HepG2 (cell line): ENCODE results near the gene LAMA5. TPM values are rescaled to one million over a fixed set of nuclear protein-coding genes. Genes with fewer than 3 reads are reported as not detected.
A peak's percentile ranks its signal among the peaks of the same experiment; 100 is the strongest.

Experiments used
- ATAC-seq: fragments of 200-7000 bp; cut with Tn5 transposase; 3 replicates; pipeline ENCODE4 v1.9.1; 2020; ENCODE audit warnings: mild to moderate bottlenecking, moderate library complexity
- BruUV-seq: library from RNA; stranded (reverse); fragments of 400-500 nt; replicated peaks from 2 replicates; lab custom pipeline; 2021; lab: Mats Ljungman, UMichigan
- CTCF ChIA-PET: fragments of 300-600 bp; formaldehyde crosslinking; extraction: SDS; loops from one replicate; lab custom pipeline; 2021; ENCODE audit warnings: low total read pairs, inconsistent platforms, low intra/inter-chr PET ratio; lab: Yijun Ruan, JAX
- POLR2A ChIA-PET: fragments of 350-600 bp; sonication (Branson Sonifier 250); formaldehyde crosslinking; loops from one replicate; lab custom pipeline; 2020; ENCODE audit warnings: antibody characterized with exemption, inconsistent platforms; lab: Yijun Ruan, JAX
- DNase-seq: peaks from one replicate; pipeline ENCODE4 v3.0.0-alpha.2; 2015; ENCODE audit warnings: low spot score
- FAIRE-seq: peaks from 3 replicates; lab custom pipeline; 2011; peaks lifted over from hg19 to GRCh38; lab: Jason Lieb, UNC
- H2AFZ ChIP-seq: one replicate; pipeline ENCODE4 v1.6.1; 2011; ENCODE audit warnings: low read length, inconsistent platforms
- H3K27ac ChIP-seq: fragments of 300-600 bp; 3 replicates; pipeline ENCODE4 v1.8.0; 2011; ENCODE audit warnings: mixed run types, mild to moderate bottlenecking, mixed read lengths, low read length, inconsistent platforms; ENCODE audit not compliant: insufficient read depth; ENCODE audit errors: extremely low read length
- H3K27me3 ChIP-seq, 2 experiments: fragments of 200-600 bp in 1 of 2; 2 replicates in 1 of 2; 3 replicates in 1 of 2; pipeline versions ENCODE4 v1.6.0 to v1.8.0; 2011; ENCODE audit warnings: low read length in 2 of 2, mild to moderate bottlenecking in 2 of 2, moderate library complexity in 2 of 2, inconsistent platforms in 1 of 2; ENCODE audit not compliant: insufficient read depth in 2 of 2, control insufficient read depth in 1 of 2
- H3K36me3 ChIP-seq, 2 experiments: fragments of 200-600 bp in 1 of 2; replicated peaks in 1 of 2; 2 replicates in 1 of 2; 3 replicates in 1 of 2; pipeline versions ENCODE4 v1.5.1 to v1.8.0; 2011; ENCODE audit warnings: low read length in 2 of 2, inconsistent platforms in 1 of 2; ENCODE audit not compliant: insufficient read depth in 2 of 2, control insufficient read depth in 1 of 2
- H3K4me1 ChIP-seq: 2 replicates; pipeline ENCODE4 v1.5.1; 2012; ENCODE audit warnings: low read length, inconsistent platforms; ENCODE audit not compliant: insufficient read depth
- H3K4me2 ChIP-seq: 2 replicates; pipeline ENCODE4 v1.6.0; 2011; ENCODE audit warnings: low read depth, low read length, inconsistent platforms
- H3K4me3 ChIP-seq, 3 experiments: fragments of 200-600 bp in 1 of 3; sonication (generic), shearing (Covaris generic) in 1 of 3; replicated peaks in 1 of 3; 2 replicates each; pipeline ENCODE4 v1.5.1; 2011 to 2016; ENCODE audit warnings: low read length in 3 of 3, inconsistent platforms in 2 of 3, low read depth in 2 of 3, mild to moderate bottlenecking in 2 of 3, control low read depth in 1 of 3, mixed read lengths in 1 of 3; ENCODE audit not compliant: insufficient read depth in 1 of 3
- H3K79me2 ChIP-seq: one replicate; pipeline ENCODE4 v1.6.1; 2011; ENCODE audit warnings: low read length, inconsistent platforms; ENCODE audit not compliant: insufficient read depth
- H3K9ac ChIP-seq: 2 replicates; pipeline ENCODE4 v1.6.0; 2011; ENCODE audit warnings: mild to moderate bottlenecking, low read depth, low read length, inconsistent platforms; ENCODE audit not compliant: insufficient read depth
- H3K9me3 ChIP-seq: 2 replicates; pipeline ENCODE4 v1.5.1; 2012; ENCODE audit warnings: mild to moderate bottlenecking, low read length
- H4K20me1 ChIP-seq: 2 replicates; pipeline ENCODE4 v1.6.0; 2011; ENCODE audit warnings: inconsistent platforms, mild to moderate bottlenecking, low read length, moderate library complexity; ENCODE audit not compliant: insufficient read depth
- DRAP1 ChIP-seq: IDR thresholded peaks from 2 replicates; pipeline ENCODE4 v1.6.1; 2016; ENCODE audit warnings: missing genetic modification reagents, missing compliant biosample characterization
- HNRNPL ChIP-seq: fragments of 200-400 bp; formaldehyde crosslinking; IDR thresholded peaks from 2 replicates; pipeline ENCODE4 v1.6.1; 2017; ENCODE audit warnings: mild to moderate bottlenecking, low read depth, low read length
- NRL ChIP-seq: sonication (generic); formaldehyde crosslinking; IDR thresholded peaks from 2 replicates; pipeline ENCODE4 v1.5.0; 2020; ENCODE audit warnings: missing genetic modification reagents, mild to moderate bottlenecking, moderate library complexity, borderline replicate concordance
- RBFOX2 ChIP-seq: fragments of 200-400 bp; formaldehyde crosslinking; IDR thresholded peaks from 2 replicates; pipeline ENCODE4 v1.6.1; 2017; ENCODE audit warnings: low read depth, mild to moderate bottlenecking, low read length
- WGBS: methylation state at CpG from one replicate; pipeline ENCODE4 v1.1.6; 2017; ENCODE audit warnings: low lambda C conversion rate; 5-methylcytosine and 5-hydroxymethylcytosine counted together
- in situ Hi-C: cut with HindIII; loops from 2 replicates; pipeline ENCODE4 v1.10.0; 2017; ENCODE audit warnings: low pct_unique_long_range_greater_than_20kb; ENCODE audit not compliant: extremely low pct_ligation_motif_present
- intact Hi-C: fragments of 100-400 bp; cut with micrococcal nuclease; formaldehyde crosslinking; loops from one replicate; pipeline ENCODE4 v1.10.0; 2022; ENCODE audit not compliant: unreplicated experiment
- polyA plus RNA-seq, 8 experiments: library from polyadenylated mRNA; depleted of rRNA in 3 of 8; stranded (reverse) in 7 of 8; unstranded in 1 of 8; fragments of >200 nt; fragmentation: Illumina TruSeq in 4 of 8; extraction: Trizol in 4 of 8; gene quantifications; 2 replicates each; pipeline versions ENCODE4 v1.2.1 to v1.2.3, GENCODE V29; 2011 to 2016; ENCODE audit warnings: low read depth in 4 of 8, missing spikeins in 1 of 8, mixed read lengths in 1 of 8; ENCODE audit not compliant: insufficient read depth in 1 of 8
- total RNA-seq, 5 experiments: library from RNA; depleted of rRNA; stranded (reverse); fragments of >200 nt; fragmentation: Illumina TruSeq; extraction: Trizol; gene quantifications; 2 replicates each; pipeline ENCODE4 v1.2.3, GENCODE V29; 2016; ENCODE audit warnings: low read depth in 1 of 5
- TF ChIP-seq, protein P1 (sequence below): sonication (generic); formaldehyde crosslinking; IDR thresholded peaks from 2 replicates; pipeline ENCODE4 v1.5.0; 2020; ENCODE audit warnings: mild to moderate bottlenecking, missing genetic modification reagents, borderline replicate concordance
- TF ChIP-seq, protein P2 (sequence below): sonication (generic); formaldehyde crosslinking; IDR thresholded peaks from 2 replicates; pipeline ENCODE4 v1.9.0; 2021; ENCODE audit warnings: mild to moderate bottlenecking, missing genetic modification reagents

Gene LAMA5
- total and polyA plus RNA-seq, 2 of the 13 experiments (the other 11 are each of a cell fraction or from before 2014, with no cell fraction given): 21.0 to 44.7 TPM

DNA sequence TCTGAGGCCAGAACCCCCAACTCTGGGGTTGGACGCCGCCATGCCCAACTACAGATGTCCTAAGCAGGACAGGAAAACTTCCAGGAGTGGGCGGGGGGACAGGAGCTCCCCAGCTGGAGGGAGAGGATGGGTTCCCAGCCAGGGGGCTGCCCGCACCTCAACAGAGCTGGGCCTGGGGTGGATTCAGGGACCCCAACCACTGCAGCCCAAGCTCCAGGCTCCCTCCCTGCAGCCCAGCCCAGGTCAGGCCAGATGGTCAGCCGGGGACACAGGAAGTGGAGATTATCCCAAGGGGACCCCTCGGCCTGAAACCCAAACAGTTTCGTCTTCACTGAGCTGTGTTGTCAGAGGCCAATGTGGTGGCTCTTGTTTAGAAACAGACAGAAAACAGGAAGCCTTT is 9.4 kb downstream of the LAMA5 start (continued):
- TF ChIP-seq DRAP1: no peak

DNA sequence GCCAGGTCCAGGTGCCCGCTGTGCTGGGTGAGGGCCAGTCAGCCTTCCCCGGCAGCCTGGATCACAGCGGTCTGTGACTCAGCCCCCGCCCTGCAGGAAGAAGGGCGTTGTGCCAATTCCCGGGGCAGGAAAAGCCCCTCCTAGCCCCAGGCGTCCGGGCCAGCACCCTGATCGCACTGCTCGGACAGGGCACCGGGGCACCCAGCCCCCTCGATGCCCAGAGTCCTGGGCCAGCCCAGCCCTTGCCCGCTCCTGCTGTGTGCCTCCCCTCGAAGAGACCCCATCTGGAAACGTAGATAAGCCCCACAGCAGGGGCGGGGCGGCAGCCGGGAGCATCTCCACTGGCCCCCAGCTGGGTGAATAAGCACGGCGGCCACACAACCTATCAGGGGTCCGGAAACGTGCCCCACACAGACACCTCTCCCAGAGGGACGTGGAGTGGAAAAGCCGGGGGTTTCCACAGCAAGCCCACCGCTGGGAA is 9.9 kb downstream of the LAMA5 start:
- no peak for ATAC-seq
- in situ Hi-C loops (no loop called here), intact Hi-C loops (no loop called here)
- Histone ChIP-seq H3K27ac (no peak overlapping the region), H4K20me1 (peaks cover 22% of the 10 kb centered on the region; the same call in 1 of the 2 replicates), H3K9ac (no peak overlapping the region), H3K9me3 (no peaks in the 10 kb centered on the region), H2AFZ (no peak overlapping the region), H3K4me3 (no peak overlapping the region), H3K79me2 (peaks cover 23% of the 10 kb centered on the region), H3K4me1 (peaks cover 56% of the 10 kb centered on the region), H3K27me3 (no peaks in the 10 kb centered on the region), H3K4me2 (no peak overlapping the region), H3K36me3 (peaks cover 32 to 36% of the 10 kb centered on the region in 2 experiments)
- DNase-seq: no peak
- FAIRE-seq: no peak
- WGBS: 94% methylated on average over 21 of the region's 25 CpGs
- POLR2A ChIA-PET: interaction anchor here (1.7 to 5.1 kb wide), 2 partner anchors 11 to 18 kb away, joined by 4 to 78 read pairs; partner anchors contain the start of gene LAMA5
- BruUV-seq: no TSS peak
- TF ChIP-seq NRL (CRISPR knock-in tag) (no peak), HNRNPL (peak; percentile 34; the same call in 1 of the 2 replicates), RBFOX2 (peak; percentile 50)
- TF ChIP-seq, protein P1, sequence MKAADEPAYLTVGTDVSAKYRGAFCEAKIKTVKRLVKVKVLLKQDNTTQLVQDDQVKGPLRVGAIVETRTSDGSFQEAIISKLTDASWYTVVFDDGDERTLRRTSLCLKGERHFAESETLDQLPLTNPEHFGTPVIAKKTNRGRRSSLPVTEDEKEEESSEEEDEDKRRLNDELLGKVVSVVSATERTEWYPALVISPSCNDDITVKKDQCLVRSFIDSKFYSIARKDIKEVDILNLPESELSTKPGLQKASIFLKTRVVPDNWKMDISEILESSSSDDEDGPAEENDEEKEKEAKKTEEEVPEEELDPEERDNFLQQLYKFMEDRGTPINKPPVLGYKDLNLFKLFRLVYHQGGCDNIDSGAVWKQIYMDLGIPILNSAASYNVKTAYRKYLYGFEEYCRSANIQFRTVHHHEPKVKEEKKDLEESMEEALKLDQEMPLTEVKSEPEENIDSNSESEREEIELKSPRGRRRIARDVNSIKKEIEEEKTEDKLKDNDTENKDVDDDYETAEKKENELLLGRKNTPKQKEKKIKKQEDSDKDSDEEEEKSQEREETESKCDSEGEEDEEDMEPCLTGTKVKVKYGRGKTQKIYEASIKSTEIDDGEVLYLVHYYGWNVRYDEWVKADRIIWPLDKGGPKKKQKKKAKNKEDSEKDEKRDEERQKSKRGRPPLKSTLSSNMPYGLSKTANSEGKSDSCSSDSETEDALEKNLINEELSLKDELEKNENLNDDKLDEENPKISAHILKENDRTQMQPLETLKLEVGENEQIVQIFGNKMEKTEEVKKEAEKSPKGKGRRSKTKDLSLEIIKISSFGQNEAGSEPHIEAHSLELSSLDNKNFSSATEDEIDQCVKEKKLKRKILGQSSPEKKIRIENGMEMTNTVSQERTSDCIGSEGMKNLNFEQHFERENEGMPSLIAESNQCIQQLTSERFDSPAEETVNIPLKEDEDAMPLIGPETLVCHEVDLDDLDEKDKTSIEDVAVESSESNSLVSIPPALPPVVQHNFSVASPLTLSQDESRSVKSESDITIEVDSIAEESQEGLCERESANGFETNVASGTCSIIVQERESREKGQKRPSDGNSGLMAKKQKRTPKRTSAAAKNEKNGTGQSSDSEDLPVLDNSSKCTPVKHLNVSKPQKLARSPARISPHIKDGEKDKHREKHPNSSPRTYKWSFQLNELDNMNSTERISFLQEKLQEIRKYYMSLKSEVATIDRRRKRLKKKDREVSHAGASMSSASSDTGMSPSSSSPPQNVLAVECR (CRISPR knock-in tag): 0 out of 2 replicates have a peak, but pooled peaks have one; percentile 15
- TF ChIP-seq, protein P2, sequence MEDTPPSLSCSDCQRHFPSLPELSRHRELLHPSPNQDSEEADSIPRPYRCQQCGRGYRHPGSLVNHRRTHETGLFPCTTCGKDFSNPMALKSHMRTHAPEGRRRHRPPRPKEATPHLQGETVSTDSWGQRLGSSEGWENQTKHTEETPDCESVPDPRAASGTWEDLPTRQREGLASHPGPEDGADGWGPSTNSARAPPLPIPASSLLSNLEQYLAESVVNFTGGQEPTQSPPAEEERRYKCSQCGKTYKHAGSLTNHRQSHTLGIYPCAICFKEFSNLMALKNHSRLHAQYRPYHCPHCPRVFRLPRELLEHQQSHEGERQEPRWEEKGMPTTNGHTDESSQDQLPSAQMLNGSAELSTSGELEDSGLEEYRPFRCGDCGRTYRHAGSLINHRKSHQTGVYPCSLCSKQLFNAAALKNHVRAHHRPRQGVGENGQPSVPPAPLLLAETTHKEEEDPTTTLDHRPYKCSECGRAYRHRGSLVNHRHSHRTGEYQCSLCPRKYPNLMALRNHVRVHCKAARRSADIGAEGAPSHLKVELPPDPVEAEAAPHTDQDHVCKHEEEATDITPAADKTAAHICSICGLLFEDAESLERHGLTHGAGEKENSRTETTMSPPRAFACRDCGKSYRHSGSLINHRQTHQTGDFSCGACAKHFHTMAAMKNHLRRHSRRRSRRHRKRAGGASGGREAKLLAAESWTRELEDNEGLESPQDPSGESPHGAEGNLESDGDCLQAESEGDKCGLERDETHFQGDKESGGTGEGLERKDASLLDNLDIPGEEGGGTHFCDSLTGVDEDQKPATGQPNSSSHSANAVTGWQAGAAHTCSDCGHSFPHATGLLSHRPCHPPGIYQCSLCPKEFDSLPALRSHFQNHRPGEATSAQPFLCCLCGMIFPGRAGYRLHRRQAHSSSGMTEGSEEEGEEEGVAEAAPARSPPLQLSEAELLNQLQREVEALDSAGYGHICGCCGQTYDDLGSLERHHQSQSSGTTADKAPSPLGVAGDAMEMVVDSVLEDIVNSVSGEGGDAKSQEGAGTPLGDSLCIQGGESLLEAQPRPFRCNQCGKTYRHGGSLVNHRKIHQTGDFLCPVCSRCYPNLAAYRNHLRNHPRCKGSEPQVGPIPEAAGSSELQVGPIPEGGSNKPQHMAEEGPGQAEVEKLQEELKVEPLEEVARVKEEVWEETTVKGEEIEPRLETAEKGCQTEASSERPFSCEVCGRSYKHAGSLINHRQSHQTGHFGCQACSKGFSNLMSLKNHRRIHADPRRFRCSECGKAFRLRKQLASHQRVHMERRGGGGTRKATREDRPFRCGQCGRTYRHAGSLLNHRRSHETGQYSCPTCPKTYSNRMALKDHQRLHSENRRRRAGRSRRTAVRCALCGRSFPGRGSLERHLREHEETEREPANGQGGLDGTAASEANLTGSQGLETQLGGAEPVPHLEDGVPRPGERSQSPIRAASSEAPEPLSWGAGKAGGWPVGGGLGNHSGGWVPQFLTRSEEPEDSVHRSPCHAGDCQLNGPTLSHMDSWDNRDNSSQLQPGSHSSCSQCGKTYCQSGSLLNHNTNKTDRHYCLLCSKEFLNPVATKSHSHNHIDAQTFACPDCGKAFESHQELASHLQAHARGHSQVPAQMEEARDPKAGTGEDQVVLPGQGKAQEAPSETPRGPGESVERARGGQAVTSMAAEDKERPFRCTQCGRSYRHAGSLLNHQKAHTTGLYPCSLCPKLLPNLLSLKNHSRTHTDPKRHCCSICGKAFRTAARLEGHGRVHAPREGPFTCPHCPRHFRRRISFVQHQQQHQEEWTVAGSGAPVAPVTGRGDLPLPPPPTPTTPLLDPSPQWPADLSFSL (CRISPR knock-in tag): no peak
- CTCF ChIA-PET: no interaction called here
